SK-N-SH (cell line): ENCODE measurements around the gene CTNNA3. TPM values are rescaled to one million over a fixed set of nuclear protein-coding genes. Genes with fewer than 3 reads are reported as not detected.

Source experiments
- CTCF ChIA-PET: fragments of 300-600, 350-600 bp; formaldehyde crosslinking; extraction: SDS; loops from one replicate; lab custom pipeline; 2021; lab: Yijun Ruan, JAX
- POLR2A ChIA-PET: fragments of 350-600 bp; sonication (Branson Sonifier 250); formaldehyde crosslinking; extraction: SDS; loops from one replicate; lab custom pipeline; 2020; ENCODE audit warnings: antibody characterized with exemption, inconsistent platforms; lab: Yijun Ruan, JAX
- DNase-seq: peaks from one replicate; pipeline ENCODE4 v3.0.0; 2012
- H2AFZ ChIP-seq: fragments of 200-600 bp; sonication (generic); 2 replicates; pipeline ENCODE4 v1.8.1; 2016; ENCODE audit warnings: antibody characterized with exemption, mild to moderate bottlenecking, low read depth
- H3F3A ChIP-seq: fragments of 200-600 bp; sonication (generic); replicated peaks from 2 replicates; pipeline ENCODE3; 2016; ENCODE audit warnings: antibody characterized with exemption, mild to moderate bottlenecking; ENCODE audit not compliant: insufficient read depth
- H3K27ac ChIP-seq, 2 experiments: fragments of 200-500 bp in 1 of 2; fragments of 200-600 bp in 1 of 2; sonication (Bioruptor generic) in 1 of 2; sonication (generic), shearing (Covaris generic) in 1 of 2; 2 replicates each; pipeline versions ENCODE4 v1.5.1 to v1.6.1; 2014 to 2016; ENCODE audit warnings: low read depth in 2 of 2, inconsistent platforms in 1 of 2, low read length in 1 of 2, mild to moderate bottlenecking in 1 of 2, mixed read lengths in 1 of 2
- H3K27me3 ChIP-seq: fragments of 200-600 bp; sonication (generic), shearing (Covaris generic); 2 replicates; pipeline ENCODE4 v1.6.1; 2016; ENCODE audit warnings: mixed run types; ENCODE audit not compliant: insufficient read depth
- H3K36me3 ChIP-seq, 2 experiments: fragments of 200-500 bp in 1 of 2; fragments of 200-600 bp in 1 of 2; sonication (Bioruptor generic) in 1 of 2; sonication (generic) in 1 of 2; replicated peaks in 1 of 2; 2 replicates each; pipeline versions ENCODE3 to v1.5.1; 2014 to 2016; ENCODE audit warnings: low read length in 1 of 2, mild to moderate bottlenecking in 1 of 2; ENCODE audit not compliant: insufficient read depth in 2 of 2, control insufficient read depth in 1 of 2
- H3K4me1 ChIP-seq, 2 experiments: fragments of 200-500 bp in 1 of 2; fragments of 200-600 bp in 1 of 2; sonication (Bioruptor generic) in 1 of 2; sonication (generic), shearing (Covaris generic) in 1 of 2; 2 replicates each; pipeline versions ENCODE4 v1.5.1 to v1.6.1; 2014 to 2016; ENCODE audit warnings: low read depth in 1 of 2, low read length in 1 of 2, mixed run types in 1 of 2; ENCODE audit not compliant: insufficient read depth in 2 of 2, control insufficient read depth in 1 of 2
- H3K4me2 ChIP-seq: fragments of 200-600 bp; sonication (generic), shearing (Covaris generic); 2 replicates; pipeline ENCODE4 v1.6.1; 2017; ENCODE audit warnings: mixed run types
- H3K4me3 ChIP-seq, 2 experiments: fragments of 200-500 bp in 1 of 2; fragments of 200-600 bp in 1 of 2; sonication (Bioruptor generic) in 1 of 2; sonication (generic), shearing (Covaris generic) in 1 of 2; 2 replicates each; pipeline versions ENCODE4 v1.5.1 to v1.8.1; 2014 to 2016; ENCODE audit warnings: low read depth in 2 of 2, inconsistent platforms in 1 of 2, low read length in 1 of 2, mild to moderate bottlenecking in 1 of 2, mixed read lengths in 1 of 2, moderate library complexity in 1 of 2
- H3K79me2 ChIP-seq: fragments of 200-600 bp; sonication (generic); 2 replicates; pipeline ENCODE4 v1.8.1; 2017; ENCODE audit warnings: mild to moderate bottlenecking; ENCODE audit not compliant: insufficient read depth
- H3K9ac ChIP-seq: fragments of 200-600 bp; sonication (generic); 2 replicates; pipeline ENCODE4 v1.6.1; 2017; ENCODE audit warnings: mixed run types
- H3K9me2 ChIP-seq: fragments of 200-600 bp; sonication (generic); 2 replicates; pipeline ENCODE4 v1.6.1; 2017; ENCODE audit warnings: mixed run types
- H3K9me3 ChIP-seq: fragments of 200-600 bp; sonication (generic); 2 replicates; pipeline ENCODE4 v1.6.1; 2017; ENCODE audit warnings: mixed run types, mild to moderate bottlenecking, moderate library complexity
- H4K20me1 ChIP-seq: fragments of 200-600 bp; sonication (generic); 2 replicates; pipeline ENCODE4 v1.6.1; 2017; ENCODE audit warnings: mild to moderate bottlenecking, mixed run types; ENCODE audit not compliant: insufficient read depth
- ELF1 ChIP-seq: IDR thresholded peaks from 2 replicates; pipeline ENCODE4 v1.4.0; 2012
- EP300 ChIP-seq, 2 experiments: IDR thresholded peaks; 2 replicates each; pipeline versions ENCODE4 v1.4.0 to v1.6.1; 2012; ENCODE audit warnings: borderline replicate concordance in 1 of 2, low read depth in 1 of 2, low read length in 1 of 2
- FOSL2 ChIP-seq: IDR thresholded peaks from 2 replicates; pipeline ENCODE4 v1.4.0; 2012; ENCODE audit warnings: low read depth, mild to moderate bottlenecking, moderate library complexity, borderline replicate concordance
- FOXJ3 ChIP-seq: sonication (generic); formaldehyde crosslinking; IDR thresholded peaks from 2 replicates; pipeline ENCODE4 v1.5.1; 2020; ENCODE audit warnings: mild to moderate bottlenecking, missing genetic modification reagents
- FOXM1 ChIP-seq: IDR thresholded peaks from 2 replicates; pipeline ENCODE4 v1.4.0; 2012; ENCODE audit warnings: low read depth, mild to moderate bottlenecking
- GABPA ChIP-seq: IDR thresholded peaks from 2 replicates; pipeline ENCODE4 v1.4.0; 2012; ENCODE audit warnings: low read depth, mild to moderate bottlenecking
- GATA2 ChIP-seq: sonication (generic); formaldehyde crosslinking; IDR thresholded peaks from 2 replicates; pipeline ENCODE4 v1.5.0; 2020; ENCODE audit warnings: mild to moderate bottlenecking, missing genetic modification reagents
- IRF3 ChIP-seq: fragments of 150-350 bp; IDR thresholded peaks from 2 replicates; pipeline ENCODE4 v1.6.1; 2016; ENCODE audit warnings: mild to moderate bottlenecking, low read depth, low read length
- JUND ChIP-seq: IDR thresholded peaks from 2 replicates; pipeline ENCODE4 v1.4.0; 2012
- MXI1 ChIP-seq: IDR thresholded peaks from 2 replicates; pipeline ENCODE4 v1.6.1; 2012; ENCODE audit warnings: mild to moderate bottlenecking, low read depth, low read length, improper control_type of control experiment
- NFIC ChIP-seq: IDR thresholded peaks from 2 replicates; pipeline ENCODE4 v1.4.0; 2012; ENCODE audit warnings: borderline replicate concordance
- NRF1 ChIP-seq: IDR thresholded peaks from 2 replicates; pipeline ENCODE4 v1.6.1; 2012; ENCODE audit warnings: low read depth, mild to moderate bottlenecking, low read length
- RAD21 ChIP-seq: IDR thresholded peaks from 2 replicates; pipeline ENCODE4 v1.6.1; 2012; ENCODE audit warnings: mild to moderate bottlenecking, low read length
- RCOR1 ChIP-seq: fragments of 150-350 bp; IDR thresholded peaks from 2 replicates; pipeline ENCODE4 v1.6.1; 2017; ENCODE audit warnings: antibody characterized with exemption, low read length
- RXRA ChIP-seq: IDR thresholded peaks from 2 replicates; pipeline ENCODE4 v1.4.0; 2012; ENCODE audit warnings: low read depth, mild to moderate bottlenecking, borderline replicate concordance
- SIN3A ChIP-seq: IDR thresholded peaks from 2 replicates; pipeline ENCODE4 v1.6.1; 2012; ENCODE audit warnings: low read depth, mild to moderate bottlenecking, low read length, moderate library complexity, borderline replicate concordance
- SMC3 ChIP-seq: IDR thresholded peaks from 2 replicates; pipeline ENCODE4 v1.6.1; 2012; ENCODE audit warnings: low read depth, low read length, improper control_type of control experiment
- TAF1 ChIP-seq: IDR thresholded peaks from 2 replicates; pipeline ENCODE4 v1.6.1; 2012; ENCODE audit warnings: low read depth, mild to moderate bottlenecking, low read length, moderate library complexity, borderline replicate concordance
- TCF12 ChIP-seq: IDR thresholded peaks from 2 replicates; pipeline ENCODE4 v1.4.0; 2012
- WGBS: methylation state at CpG from one replicate; pipeline ENCODE4 v1.1.6; 2017; ENCODE audit warnings: low lambda C conversion rate; 5-methylcytosine and 5-hydroxymethylcytosine counted together
- polyA plus RNA-seq, 3 experiments: library from polyadenylated mRNA; depleted of rRNA; stranded (reverse); fragments of >200 nt; gene quantifications; 2 replicates each; pipeline ENCODE4 v1.2.3, GENCODE V29; 2012
- TF ChIP-seq, protein P1 (sequence below): IDR thresholded peaks from 2 replicates; pipeline ENCODE4 v1.4.0; 2012; ENCODE audit warnings: low read depth, borderline replicate concordance
- TF ChIP-seq, protein P2 (sequence below): fragments of 200-600 bp; sonication (generic); IDR thresholded peaks from 2 replicates; pipeline ENCODE4 v1.6.1; 2017; ENCODE audit warnings: antibody characterized with exemption, mild to moderate bottlenecking, moderate library complexity
- TF ChIP-seq, protein P3 (sequence below): IDR thresholded peaks from 2 replicates; pipeline ENCODE4; 2012

The CTNNA3 gene
- polyA plus RNA-seq, 1 of the 3 experiments (the other 2 are of a cell fraction), result not detected

DNA sequence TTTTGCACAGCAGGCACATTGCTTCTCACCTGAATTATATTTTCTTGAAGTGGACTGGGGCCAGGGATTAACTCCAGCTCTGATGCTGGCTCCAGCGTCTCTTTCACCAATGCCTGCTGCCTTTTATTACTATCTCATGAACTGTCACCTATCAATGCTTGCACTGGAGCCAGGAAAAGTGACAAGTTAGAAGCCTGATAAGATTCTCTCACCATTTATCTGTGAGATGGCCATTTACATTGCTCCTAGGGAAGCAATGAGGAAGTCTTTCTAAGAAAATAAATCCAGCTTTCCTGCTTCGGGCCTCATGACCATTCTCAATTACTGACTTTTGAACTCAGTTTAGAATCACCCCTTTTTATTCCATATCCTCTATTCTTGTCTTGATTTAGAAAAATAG lies 818.6 kb downstream of the CTNNA3 start:
- CTCF ChIA-PET, result no interaction called here

DNA sequence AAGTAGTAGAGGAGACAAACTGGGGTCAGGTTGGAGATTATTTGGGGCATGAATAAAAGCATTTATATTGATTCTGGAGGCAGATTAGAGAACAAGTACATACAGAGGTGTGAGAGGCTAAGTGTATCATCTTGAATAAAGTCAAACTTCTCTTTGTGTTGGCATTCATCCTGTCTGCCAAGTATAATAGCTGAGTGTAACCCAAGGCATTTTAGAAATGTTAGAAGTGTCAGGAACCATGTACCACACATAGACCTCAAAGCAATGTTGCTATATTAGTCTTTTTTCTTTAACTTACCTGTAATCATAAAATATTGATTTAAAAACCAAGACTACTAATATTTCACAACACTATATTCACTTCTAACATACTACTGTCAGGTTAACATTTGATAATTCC lies 826.4 kb downstream of the CTNNA3 start:
- CTCF ChIA-PET, result no interaction called here
- no peak overlapping the region for H3K27ac ChIP-seq
- DNase-seq, result no peak

More for the DNA sequence above, 818.6 kb downstream of the CTNNA3 start:
- Histone ChIP-seq H3K27me3 (peaks cover 13% of the 10 kb centered on the region), H3F3A (no peaks in the 10 kb centered on the region), H3K36me3 (no peaks in the 10 kb centered on the region), H3K4me3 (no peak overlapping the region), H3K9ac (no peak overlapping the region), H3K79me2 (no peaks in the 10 kb centered on the region), H3K27ac (no peak overlapping the region), H3K9me3 (no peaks in the 10 kb centered on the region), H4K20me1 (no peaks in the 10 kb centered on the region), H2AFZ (no peak overlapping the region), H3K4me2 (no peak overlapping the region), H3K9me2 (no peaks in the 10 kb centered on the region), H3K4me1 (no peaks in the 10 kb centered on the region)
- TF ChIP-seq FOXJ3 (CRISPR knock-in tag), result no peak
- no peak for TF ChIP-seq GATA2 (CRISPR knock-in tag)
- TF ChIP-seq JUND, result no peak
- no peak for TF ChIP-seq FOXM1
- TF ChIP-seq TAF1, result no peak
- TF ChIP-seq, protein P1, sequence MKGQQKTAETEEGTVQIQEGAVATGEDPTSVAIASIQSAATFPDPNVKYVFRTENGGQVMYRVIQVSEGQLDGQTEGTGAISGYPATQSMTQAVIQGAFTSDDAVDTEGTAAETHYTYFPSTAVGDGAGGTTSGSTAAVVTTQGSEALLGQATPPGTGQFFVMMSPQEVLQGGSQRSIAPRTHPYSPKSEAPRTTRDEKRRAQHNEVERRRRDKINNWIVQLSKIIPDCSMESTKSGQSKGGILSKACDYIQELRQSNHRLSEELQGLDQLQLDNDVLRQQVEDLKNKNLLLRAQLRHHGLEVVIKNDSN, result no peak
- no peak for TF ChIP-seq RXRA
- no peak for TF ChIP-seq SMC3
- TF ChIP-seq NRF1, result no peak
- TF ChIP-seq, protein P2, sequence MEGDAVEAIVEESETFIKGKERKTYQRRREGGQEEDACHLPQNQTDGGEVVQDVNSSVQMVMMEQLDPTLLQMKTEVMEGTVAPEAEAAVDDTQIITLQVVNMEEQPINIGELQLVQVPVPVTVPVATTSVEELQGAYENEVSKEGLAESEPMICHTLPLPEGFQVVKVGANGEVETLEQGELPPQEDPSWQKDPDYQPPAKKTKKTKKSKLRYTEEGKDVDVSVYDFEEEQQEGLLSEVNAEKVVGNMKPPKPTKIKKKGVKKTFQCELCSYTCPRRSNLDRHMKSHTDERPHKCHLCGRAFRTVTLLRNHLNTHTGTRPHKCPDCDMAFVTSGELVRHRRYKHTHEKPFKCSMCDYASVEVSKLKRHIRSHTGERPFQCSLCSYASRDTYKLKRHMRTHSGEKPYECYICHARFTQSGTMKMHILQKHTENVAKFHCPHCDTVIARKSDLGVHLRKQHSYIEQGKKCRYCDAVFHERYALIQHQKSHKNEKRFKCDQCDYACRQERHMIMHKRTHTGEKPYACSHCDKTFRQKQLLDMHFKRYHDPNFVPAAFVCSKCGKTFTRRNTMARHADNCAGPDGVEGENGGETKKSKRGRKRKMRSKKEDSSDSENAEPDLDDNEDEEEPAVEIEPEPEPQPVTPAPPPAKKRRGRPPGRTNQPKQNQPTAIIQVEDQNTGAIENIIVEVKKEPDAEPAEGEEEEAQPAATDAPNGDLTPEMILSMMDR, result no peak
- TF ChIP-seq TCF12, result no peak
- TF ChIP-seq SIN3A, result no peak
- no peak for TF ChIP-seq RCOR1
- no peak for TF ChIP-seq GABPA
- TF ChIP-seq NFIC, result no peak
- no peak for TF ChIP-seq IRF3
- no peak for TF ChIP-seq FOSL2
- TF ChIP-seq RAD21, result no peak
- 0% methylated on average over 2 of the region's 2 CpGs for WGBS
- no peak for DNase-seq
- POLR2A ChIA-PET, result no interaction called here

More for the DNA sequence above, 826.4 kb downstream of the CTNNA3 start:
- Histone ChIP-seq H3K4me3 (no peak overlapping the region), H3K9ac (no peak overlapping the region), H3K36me3 (no peaks in the 10 kb centered on the region), H2AFZ (no peak overlapping the region), H4K20me1 (no peaks in the 10 kb centered on the region), H3K27me3 (no peaks in the 10 kb centered on the region; the same call in 1 of the 2 replicates), H3K9me3 (no peaks in the 10 kb centered on the region), H3K4me2 (no peak overlapping the region), H3K9me2 (no peaks in the 10 kb centered on the region)
- POLR2A ChIA-PET, result no interaction called here
- TF ChIP-seq MXI1 (no peak), EP300 (IDR thresholded peaks at IDR 0.05; ENCODE audit: borderline replicate concordance in 1 of 2, low read depth in 1 of 2, low read length in 1 of 2) (no peak), RCOR1 (no peak), RAD21 (no peak), SMC3 (no peak), NRF1 (no peak), FOXJ3 (CRISPR knock-in tag) (no peak), ELF1 (no peak), FOSL2 (no peak), JUND (no peak)
- TF ChIP-seq, protein P3, sequence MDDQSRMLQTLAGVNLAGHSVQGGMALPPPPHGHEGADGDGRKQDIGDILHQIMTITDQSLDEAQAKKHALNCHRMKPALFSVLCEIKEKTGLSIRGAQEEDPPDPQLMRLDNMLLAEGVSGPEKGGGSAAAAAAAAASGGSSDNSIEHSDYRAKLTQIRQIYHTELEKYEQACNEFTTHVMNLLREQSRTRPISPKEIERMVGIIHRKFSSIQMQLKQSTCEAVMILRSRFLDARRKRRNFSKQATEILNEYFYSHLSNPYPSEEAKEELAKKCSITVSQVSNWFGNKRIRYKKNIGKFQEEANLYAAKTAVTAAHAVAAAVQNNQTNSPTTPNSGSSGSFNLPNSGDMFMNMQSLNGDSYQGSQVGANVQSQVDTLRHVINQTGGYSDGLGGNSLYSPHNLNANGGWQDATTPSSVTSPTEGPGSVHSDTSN, result no peak
- TF ChIP-seq, all 33 proteins: peak for 0
- no peaks in the 10 kb centered on the region for H3K4me1 ChIP-seq
- no peaks in the 10 kb centered on the region for H3F3A ChIP-seq
- H3K79me2 ChIP-seq, result no peaks in the 10 kb centered on the region
